A549 treated with AZD9567 at 1 μM for 4 hours (cell line): ENCODE measurements around the gene ZNF560. TPM values are rescaled to one million over a fixed set of nuclear protein-coding genes. Genes with fewer than 3 reads are reported as not detected.

Experiments
- total RNA-seq: library from RNA; stranded (reverse); fragments of 200-300 nt; extraction: Qiagen RNA extraction; gene quantifications from 5 replicates; pipeline ENCODE4 v1.2.3, GENCODE V29; 2022; ENCODE audit not compliant: insufficient read depth

ZNF560 gene
- total RNA-seq = not detected in 5 replicates

DNA sequence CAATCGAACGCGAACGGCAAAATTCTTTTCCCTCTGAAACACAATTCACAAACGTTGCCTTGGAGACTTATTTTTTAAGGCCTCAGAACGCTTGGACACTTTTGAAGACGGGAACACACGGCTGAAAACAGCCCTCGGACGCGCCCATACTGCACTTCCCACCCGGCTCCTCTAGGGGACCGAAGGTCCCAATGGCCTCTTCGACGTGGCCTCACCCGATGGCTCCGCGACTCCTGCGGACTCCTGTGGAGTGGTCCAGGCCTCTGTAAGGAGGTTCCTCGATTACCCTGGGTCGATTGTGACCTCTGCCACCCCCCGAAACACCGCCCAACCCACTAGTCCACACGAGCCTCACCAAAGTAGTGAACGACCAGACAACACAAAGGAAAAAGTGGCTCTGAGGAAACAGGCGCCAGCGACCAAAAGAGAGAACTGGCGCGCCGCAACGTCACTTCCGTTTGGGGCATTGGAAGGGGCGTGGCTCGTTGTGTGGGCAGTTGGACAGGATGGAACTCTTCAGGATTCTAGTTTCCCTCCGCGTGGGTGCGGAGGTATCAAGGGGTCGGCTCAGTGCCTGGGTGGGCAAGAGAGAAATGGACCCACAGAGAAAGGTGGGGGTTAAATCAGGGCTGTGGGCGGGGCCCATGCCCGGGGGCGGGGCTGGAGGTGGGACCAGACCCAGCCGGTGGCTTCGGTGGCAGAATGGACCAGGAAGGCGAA lies at the start of gene ZNF560:
Gene ZNF560 (minus strand): TSS at position 434 of the 720 bp plus-strand sequence. CDS start 23,303 bp downstream, outside the sequence.

DNA sequence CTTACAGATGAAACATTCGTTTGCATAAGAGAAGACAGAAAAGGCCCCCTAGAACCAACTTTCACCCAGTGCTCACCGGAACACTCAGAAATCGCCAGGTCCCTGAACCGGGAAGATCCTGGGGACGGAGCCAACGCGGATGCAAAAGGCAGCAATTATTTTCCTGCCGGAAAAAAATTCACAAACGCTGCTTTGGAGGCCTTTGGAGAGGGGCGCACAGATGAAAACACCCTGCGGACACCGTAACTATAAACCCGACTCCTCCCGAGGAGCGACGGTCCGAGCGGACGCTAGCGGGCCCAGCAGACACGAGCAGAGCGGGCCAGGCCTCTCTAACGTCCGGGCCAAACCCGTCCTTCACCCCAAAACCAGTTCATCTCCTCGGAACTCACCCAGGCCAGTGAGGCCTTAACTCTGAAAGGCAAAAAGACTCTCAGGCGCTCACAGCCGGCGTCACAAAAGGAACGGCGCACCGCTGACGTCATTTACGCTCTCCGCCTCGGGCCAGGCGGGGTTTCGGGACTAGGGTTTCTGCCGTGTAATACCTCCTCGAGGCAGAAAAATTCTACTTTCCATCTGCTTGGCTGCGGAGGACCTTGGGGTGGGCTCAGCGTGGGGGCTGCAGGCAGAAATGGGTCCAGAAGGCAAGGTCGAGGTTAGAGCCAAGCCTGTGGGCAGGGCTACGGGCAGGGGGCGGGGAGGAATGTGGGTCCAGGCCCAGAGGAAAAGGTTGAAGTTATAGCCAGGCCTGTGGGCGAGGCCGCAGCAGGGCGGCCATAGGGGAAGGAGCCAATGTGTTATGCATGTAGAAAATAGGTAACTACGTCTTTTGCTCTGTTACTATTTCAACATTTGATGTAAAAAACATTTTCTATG lies 40.0 kb upstream of the ZNF560 start, which contains the start of gene ZNF426:
Gene ZNF426 (minus strand): TSS at position 463 of the 876 bp plus-strand sequence. CDS start 2,413 bp downstream, outside the sequence.

DNA sequence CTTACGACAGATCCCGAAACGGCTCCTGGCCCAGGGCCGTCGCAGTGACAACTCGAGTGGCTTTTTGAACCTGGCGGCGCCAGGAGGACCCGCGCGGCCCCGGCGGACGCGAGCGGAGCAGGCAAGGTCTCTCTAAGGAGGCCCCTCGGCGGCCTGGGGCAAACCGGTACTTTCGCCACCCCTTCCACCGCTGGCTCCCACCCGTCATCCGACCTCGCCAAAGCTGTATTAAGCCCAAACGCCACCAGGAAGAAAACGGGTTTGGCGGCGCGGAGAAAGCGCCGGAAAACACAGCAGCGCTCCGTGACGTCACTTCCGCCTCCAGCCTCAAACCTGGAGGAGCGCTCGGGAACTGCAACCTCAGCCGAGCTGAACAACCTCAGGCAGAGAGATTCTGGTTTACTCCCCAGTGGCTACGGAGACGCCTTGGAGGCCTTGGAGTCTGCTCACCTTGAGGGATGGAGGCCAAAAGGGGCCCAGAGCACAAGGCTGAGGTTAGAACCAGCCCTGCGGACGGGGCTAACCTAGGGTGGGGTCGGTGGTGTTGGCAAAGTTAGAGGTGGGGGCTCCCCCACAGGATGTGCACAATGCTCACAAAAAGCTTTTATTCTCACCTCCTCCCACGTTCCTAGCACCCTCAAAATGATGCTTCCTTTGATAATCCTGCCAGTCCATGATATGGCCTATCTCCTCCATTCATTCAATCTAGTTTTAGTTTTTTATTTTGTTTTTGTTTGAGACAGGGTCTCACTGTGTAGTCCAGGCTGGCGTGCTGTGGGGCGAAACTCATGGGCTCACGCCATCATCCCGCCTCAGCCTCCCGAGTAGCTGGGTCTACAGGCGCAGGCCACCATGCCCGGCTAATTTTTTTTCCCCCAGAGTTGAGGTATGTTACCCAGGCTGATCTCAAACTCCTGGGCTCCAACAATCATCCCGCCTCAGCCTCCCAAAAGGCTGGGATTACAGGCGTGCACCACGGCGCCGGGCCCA lies 62.8 kb downstream of the ZNF560 start, which contains the start of gene ZNF266:
Gene ZNF266 (minus strand): TSS at position 295 of the 990 bp plus-strand sequence. CDS start 15,484 bp downstream, outside the sequence.

Other genes starting within 250 kb of the ZNF560 start
- not detected in 5 replicates for gene OR7E24, start 247.7 kb downstream of the ZNF560 start, total RNA-seq
- gene ZNF699, start 188.8 kb downstream of the ZNF560 start, total RNA-seq = 0.82 to 1.7 TPM (median 1.2 TPM) in 5 replicates
- gene ZNF559, start 174.4 kb downstream of the ZNF560 start, total RNA-seq = 1.8 to 4.5 TPM (median 4.4 TPM) in 5 replicates
- 0.34 to 0.64 TPM (median 0.51 TPM) in 4 of 5 replicates, not detected in the other for gene ZNF177, start 135.6 kb downstream of the ZNF560 start, total RNA-seq
- 3.1 to 3.5 TPM (median 3.2 TPM) in 5 replicates for gene ZNF266, start 63.0 kb downstream of the ZNF560 start, total RNA-seq
- gene ZNF426, start 40.0 kb upstream of the ZNF560 start, total RNA-seq = 0.63 to 0.95 TPM (median 0.74 TPM) in 5 replicates
- gene ZNF121, start 85.9 kb upstream of the ZNF560 start, total RNA-seq = 3.2 to 3.9 TPM (median 3.4 TPM) in 5 replicates
- gene ZNF561, start 122.6 kb upstream of the ZNF560 start, total RNA-seq = 7.7 to 26.3 TPM (median 8.0 TPM) in 5 replicates
- gene ZNF562, start 176.5 kb upstream of the ZNF560 start, total RNA-seq = 5.0 to 6.4 TPM (median 5.5 TPM) in 5 replicates